HG03558 (cell line): ENCODE results near the gene LNPEP.
A peak's percentile ranks its signal among the peaks of the same experiment; 100 is the strongest.

ENCODE experiments used
- ATAC-seq: cut with Tn5 transposase; IDR thresholded peaks from one replicate; pipeline ENCODE4 v1.9.1; 2021; ENCODE audit warnings: moderate number of reproducible peaks; ENCODE audit not compliant: unreplicated experiment; ENCODE audit errors: extremely low read depth

Gene LNPEP

DNA sequence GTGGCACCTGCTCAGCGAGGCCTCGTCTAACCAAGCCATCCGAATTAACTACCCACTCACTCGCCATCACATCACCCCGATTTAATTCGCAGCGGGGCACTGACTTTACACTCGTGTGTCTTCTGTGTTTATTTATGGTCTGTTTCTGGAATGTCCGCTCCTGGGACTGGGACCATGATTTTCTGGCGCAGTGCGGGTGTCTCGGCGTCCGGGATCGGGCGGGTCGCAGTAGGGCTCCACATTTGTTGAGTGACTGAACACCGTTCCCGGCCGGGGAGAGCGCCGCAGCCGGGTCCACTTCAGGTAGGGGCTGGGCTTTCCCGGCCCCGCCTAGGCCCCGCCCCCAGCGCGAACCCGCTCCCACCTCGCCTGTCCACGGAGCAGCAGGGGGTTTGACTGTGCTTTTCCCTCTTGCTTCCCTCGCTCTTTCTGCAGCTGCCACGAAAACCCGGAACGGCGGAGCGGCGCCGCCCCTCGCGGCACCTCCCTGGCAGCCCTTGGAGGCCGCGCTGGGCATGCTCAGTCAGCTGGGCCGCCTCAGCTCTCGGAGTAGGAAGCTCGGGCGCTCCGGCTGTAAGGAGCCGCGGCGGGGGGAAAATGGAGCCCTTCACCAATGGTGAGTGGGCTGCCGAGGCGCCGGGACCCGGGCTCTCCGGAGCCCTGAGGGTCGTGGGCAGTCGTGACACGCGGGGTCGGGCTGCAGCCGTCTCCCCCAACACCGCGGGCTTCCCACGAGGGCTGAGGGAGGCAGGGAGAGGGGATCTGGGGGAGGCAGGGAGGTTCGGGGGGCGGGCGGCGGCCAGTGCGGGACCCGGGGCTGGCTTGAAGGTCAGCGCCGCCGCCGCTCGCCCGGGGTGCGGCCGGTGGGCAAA lies at the start of gene LNPEP:
LNPEP (plus strand) TSS at position 522 of the 872 bp plus-strand sequence; CDS start at position 598, 76 bp downstream.
- ATAC-seq, result peak; percentile 24

DNA sequence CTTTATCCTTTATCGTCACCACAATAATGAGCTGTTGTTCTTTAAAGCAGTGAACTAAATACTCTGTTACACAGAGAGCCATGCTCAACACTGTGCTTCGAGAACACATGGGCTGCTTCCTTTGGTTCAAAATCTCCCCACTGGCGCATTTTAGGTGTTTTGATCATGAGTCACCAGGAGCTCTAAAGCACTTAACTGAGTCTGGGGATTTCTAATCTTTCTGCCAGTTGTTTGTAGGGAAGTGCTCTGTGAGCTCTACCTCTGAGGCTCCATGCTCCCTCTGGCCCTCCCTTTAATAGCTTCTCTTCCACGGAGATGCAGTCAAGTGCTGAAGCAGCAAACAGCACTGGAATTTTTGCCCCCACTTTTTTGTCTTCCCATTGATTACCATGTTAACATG lies 42.5 kb upstream of the LNPEP start:
- ATAC-seq, result no peak

DNA sequence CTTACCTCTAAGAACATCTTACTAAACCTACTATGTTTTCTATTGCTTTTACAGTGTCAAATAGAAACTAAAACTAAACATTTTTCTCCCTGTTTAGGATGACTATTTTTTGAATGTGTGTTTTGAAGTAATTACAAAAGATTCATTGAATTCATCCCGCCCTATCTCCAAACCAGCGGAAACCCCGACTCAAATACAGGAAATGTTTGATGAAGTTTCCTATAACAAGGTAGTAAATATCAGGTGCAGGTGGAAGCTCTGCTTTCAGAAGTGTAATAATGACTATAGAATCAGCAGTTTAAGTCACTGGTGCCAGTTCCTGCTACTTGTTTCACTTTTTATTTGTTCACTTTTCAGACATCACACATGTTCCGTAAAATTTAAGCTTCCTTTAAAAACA lies 39.6 kb upstream of the LNPEP start:
- no peak for ATAC-seq

DNA sequence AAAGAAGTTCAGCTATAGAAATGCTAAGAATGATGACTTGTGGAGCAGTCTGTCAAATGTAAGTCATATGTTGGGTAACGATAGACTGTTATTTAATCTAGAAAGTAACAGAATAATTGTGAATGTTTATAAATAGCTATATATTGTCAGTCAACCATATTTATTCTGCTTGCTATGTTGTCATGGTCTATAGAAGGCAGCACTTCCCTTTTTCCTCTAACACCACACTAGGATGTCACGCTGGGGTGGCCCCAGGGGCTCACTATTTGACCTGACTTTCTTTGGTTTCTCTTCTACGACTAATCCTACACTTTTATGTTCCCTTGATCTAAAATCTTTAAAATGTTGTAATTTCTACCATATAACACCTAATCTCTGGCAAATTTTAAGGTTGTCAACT lies 39.1 kb upstream of the LNPEP start:
- ATAC-seq, result peak; percentile 90

DNA sequence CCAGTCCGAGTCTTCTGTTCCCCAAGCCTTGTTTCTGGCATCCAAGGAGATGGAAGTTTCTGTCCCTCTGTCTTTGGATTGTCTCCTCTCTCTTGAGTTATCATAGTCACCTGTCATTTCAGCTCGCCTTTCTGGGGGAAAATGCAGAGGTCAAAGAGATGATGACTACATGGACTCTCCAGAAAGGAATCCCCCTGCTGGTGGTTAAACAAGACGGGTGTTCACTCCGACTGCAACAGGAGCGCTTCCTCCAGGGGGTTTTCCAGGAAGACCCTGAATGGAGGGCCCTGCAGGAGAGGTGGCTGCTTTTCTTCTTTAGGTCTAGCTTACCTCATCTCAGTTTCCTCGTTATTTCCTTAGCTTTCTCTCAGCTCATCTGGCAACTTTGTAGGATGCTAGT lies 34.5 kb upstream of the LNPEP start:
- no peak for ATAC-seq

DNA sequence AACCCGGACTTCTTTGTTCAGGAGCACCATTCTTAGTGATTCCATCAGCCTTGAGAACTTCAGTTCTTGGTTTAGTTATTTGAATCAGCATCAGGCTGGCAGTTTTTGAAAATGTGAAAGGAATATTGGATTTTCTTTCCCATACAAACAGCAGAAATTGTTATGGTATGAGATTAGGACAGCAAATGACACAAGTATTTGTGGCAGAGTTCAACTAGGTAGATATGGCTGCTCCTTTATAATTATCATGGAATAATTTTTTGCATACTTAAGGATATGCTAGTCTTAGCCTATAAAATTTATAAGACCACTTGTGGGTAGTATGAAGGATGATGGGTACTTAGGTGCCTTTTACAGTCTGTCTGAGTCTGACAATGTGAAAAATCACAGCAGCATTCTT lies 34.0 kb upstream of the LNPEP start:
- ATAC-seq, result no peak

DNA sequence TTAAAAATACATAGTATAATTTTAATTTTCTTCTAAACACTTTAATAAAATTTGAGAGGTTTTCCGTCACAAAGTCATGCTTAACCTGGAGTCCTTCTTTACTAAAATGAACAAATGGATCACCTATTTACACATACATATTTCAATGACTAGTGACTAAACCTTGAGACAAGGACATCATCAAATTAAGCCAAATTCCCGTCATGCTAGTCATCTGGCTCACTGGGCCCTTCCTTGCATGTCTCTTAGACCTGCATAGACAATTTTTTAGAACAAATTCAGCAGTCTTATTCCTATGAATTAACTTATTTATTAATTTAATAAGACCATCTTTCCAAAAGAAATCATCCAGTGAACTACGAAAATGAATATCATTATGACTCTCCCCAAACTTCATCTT lies 33.0 kb upstream of the LNPEP start:
- ATAC-seq, result no peak

DNA sequence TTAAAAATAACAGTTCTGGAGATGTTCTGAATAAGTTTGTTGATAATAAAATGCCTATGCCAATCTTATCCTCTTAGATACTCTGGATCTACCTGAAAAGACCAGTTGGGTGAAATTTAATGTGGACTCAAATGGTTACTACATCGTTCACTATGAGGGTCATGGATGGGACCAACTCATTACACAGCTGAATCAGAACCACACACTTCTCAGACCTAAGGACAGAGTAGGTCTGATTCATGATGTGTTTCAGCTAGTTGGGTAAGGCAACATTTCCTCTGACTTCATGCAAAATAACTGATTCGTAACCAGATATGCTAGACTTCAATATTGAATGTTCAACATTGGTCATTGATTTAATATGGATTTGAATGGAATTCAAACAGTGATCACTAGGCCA lies 32.6 kb upstream of the LNPEP start:
- ATAC-seq, result no peak

DNA sequence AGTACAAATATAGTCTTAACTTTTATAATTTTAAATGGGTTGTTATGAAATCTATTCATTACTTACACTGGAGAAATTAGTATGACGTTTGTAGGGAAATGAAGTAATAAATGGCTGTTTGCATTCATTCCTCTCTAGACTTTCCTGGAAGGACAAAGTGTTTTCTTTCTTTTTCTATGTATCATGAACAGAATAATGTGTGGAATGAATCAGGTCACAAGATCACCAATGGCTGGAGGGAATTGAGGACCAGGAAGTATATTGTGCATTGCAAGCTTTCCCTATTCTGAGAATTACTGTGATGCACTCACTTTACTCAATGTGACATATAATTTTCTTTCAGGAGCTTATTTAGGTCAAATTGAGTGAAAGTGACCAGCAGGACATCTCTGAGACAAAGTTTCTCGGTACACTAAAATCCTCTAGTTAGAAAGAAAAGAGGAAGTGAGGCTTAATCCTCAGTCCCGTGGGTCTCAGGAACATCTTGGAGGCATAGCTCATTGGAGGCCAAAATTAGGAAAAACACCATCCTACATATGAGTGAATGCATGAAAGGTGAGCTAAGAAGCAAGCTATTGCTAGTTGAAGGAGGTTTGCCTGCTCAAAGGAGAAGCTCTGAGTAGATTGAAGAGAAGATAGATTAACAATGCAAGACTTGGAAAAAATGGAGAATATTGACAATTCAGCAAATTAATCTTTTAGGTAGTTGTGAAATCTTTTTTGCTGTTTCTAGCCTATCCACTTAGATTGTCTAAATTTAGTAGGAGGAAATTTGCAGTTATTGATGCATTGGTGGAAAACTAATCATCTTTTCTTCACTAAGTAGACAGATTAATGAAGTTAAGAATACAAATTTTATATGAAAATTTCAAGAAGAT lies 31.6 kb upstream of the LNPEP start:
- ATAC-seq, result no peak

DNA sequence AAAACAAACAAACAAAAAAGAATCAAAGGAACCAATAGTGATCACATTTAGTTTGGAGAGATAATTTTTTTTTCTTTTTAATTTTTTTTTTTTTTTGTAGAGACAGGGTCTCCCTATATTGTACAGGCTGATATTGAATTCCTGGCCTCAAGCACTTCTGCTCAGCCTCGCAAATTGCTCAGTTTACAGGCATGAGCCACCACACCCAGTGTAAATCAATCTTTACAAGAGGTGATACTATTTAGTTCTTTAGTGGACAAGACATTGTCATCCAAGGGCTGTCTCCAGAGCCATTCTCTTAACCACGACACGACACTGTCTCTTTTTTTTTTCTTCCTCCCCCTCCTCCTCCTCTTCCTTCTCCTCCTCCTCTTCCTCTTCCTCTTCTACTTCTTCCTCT lies 30.0 kb upstream of the LNPEP start:
- ATAC-seq, result no peak

DNA sequence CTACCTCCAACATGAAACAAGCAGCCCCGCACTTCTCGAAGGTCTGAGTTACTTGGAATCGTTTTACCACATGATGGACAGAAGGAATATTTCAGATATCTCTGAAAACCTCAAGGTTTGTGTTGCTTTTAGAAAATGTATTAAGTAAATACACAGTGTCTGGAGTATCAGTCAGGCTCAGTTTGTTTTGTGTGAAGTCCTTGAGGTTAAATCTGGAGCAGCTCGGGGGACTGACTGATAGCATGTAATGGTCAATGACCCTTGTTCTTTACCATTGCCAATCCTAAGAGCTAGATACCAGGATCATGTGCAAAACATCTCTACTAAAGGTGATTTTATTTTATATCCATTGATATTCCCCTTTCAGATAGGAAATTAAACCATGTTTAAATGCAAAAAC lies 26.9 kb upstream of the LNPEP start:
- no peak for ATAC-seq

DNA sequence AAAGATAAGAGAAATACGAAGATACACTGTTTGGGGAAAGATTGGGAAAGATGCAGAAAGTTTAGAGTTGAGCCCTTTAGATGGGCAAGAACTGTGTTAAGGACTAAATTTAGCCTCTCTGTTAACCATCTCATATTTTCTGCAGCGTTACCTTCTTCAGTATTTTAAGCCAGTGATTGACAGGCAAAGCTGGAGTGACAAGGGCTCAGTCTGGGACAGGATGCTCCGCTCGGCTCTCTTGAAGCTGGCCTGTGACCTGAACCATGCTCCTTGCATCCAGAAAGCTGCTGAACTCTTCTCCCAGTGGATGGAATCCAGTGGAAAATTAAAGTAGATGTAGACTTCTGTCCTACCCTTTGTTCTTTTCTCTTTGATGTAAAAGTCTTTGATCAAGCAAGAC lies 26.4 kb upstream of the LNPEP start:
- no peak for ATAC-seq

DNA sequence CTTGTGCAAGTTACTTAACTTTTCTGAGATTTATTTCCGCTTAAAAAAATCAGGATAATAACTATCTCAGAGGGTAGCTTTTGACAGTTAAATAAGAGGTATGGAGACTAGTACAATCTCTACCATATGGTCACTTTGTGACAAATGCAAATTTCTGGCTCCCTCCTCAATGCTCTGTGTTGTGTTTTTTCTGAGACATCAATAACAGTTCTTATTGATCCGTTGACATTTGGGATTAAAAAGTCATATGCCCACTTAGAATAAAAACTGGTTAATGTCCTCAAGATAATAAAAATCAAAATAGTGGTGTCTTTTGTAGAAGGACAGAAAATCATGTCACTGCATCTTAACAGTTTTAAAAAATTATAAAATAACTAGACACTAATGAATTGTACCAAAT lies 24.7 kb upstream of the LNPEP start:
- no peak for ATAC-seq

DNA sequence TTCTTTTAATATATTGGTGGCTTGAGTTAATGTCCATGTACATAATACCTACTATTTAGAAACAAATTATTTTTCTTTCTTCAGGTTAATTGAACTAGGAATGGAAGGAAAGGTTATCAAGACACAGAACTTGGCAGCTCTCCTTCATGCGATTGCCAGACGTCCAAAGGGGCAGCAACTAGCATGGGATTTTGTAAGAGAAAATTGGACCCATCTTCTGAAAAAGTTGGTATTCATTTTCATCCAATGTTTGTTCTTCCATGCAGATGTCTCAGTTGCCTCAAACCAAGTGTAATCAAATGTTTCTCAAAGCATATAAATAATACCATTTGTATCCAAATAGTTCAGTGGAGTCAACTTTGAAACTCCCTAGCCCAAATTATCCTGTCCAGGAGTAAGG lies 22.6 kb upstream of the LNPEP start:
- no peak for ATAC-seq

DNA sequence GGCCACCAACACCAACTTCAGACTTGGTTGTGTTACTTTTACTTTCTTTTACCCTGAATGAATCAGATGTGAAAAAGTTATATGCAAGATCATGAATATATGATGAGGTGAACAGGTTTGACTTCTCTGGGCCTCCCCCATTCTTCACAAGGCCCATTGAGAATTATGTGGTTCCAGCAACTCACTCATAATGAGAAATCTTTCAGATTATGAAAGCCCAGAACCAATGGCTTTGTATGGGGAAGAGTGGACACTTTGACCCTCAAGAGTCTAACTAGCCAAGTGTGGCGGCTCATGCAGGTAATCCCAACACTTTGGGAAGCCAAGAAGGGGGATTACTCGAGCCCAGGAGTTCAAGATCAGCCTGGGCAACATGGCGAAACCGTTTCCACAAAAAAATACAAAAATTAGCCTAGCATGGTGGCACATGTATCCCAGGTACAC lies 16.1 kb upstream of the LNPEP start:
- ATAC-seq, result peak; percentile 67

DNA sequence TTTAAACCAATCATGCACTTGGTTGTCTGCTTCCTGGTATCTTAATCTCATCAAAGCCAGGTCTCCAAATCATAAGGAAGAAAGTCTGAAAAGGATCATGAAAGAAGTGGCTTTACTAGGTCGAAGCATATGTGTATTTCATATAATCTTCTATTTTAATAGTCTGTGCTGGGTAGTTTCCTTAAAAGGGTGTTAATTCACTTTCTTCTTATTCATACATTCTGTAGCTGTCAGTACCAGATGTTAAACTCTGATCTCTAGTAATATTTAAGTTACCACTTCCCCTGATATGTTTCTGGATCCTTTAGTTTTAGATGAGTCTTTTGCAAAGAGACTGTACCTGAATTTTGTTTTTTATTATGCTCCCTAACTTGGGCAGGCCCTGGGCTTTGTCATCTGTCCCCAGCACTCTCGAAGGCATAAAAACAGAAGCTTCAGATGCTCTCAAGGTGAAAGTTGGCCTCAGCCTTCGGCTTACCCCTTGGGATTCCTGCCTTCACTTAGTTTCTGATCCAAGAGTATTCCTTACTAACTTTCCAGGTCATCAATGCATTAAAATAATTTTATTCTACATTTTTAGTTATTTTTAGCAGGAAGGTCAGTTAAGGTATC lies 15.0 kb upstream of the LNPEP start:
- no peak for ATAC-seq

DNA sequence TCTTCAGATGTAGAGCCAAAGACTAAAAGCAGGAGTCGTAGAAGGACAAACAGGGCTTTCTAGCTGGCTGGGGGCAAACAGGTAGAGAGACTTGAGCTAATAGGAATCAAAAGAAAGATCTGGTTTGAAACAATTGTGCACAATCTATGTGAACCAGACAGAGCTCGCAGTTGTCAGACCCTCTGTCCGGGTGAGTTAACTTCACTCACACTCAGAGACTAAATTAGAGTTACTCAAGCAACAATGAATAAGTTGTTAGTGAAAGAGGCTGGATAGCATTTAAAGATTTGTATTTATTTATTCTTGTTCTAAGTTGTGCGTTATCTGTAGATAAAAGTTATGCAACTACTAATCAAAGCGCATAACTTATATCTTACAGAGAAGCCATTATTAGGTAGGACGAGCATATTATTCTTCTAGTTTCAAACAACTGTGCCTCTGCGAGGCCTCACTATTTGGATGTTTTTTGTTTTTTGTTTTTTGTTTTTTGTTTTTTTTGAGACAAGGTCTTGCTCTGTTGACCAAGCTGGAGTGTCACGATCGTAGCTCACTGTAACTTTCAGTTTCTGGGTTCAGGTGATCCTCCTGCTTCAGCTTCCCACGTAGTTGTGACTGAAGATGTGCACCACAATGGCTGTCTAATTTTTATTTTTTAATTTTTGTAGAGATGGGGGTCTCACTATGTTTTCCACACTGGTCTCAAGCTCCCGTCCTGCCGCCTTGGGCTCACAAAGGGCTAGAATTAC lies 13.2 kb upstream of the LNPEP start:
- ATAC-seq, result no peak

DNA sequence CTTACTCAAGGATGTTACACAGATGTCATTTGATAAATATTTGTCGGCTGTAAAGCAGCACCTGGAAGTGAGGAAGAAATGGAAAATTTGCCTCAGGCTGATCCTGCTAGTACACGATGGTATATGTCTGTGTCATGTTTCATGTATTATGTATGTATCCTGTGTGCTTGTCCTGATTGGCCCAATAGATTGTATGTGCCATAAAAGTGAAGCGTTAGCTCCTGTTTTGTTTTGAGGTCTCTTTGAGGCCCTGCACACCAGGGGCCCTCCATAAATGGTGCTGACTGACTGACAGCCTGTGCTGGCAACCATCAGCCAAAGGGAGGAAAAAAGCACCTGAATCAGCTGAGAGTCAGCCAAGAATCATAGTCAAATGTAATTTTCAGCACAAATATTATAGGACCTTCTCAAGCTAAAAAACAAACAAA lies 11.8 kb upstream of the LNPEP start:
- no peak for ATAC-seq

DNA sequence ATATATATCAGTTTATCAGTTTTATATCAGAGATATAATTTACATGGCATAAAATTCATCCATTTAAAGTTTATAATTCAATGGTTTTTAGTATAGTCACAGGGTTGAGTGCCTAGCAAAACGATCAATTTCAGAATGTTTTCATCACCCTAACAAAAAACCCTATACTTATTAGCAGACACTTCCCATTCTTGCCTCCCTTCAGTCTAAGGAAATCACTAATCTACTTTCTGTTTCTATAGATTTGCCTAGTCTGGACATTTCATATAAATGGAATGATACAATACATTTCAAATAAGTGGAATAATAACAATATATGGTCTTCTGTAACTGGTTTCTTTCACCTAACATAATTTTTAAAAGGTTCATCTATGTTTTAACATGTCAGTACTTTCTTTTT lies 9.6 kb upstream of the LNPEP start:
- no peak for ATAC-seq

DNA sequence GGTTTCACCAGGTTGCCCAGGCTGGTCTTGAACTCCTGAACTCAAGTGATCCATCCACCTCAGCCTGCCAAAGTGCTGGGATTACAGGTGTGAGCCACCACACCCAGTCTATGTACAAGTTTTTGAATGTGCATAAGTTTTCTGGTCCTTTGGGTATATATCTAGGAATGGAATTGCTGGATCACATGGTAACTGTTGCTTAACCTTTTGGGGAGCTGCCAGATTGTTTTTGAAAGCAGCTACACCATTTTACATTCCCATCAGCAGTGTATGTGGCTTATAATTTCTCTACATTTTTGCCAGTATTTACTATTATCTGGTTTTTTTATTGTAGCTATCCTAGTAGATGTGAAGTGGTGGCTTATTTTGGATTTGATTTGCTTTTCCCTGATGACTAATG lies 8.9 kb upstream of the LNPEP start:
- no peak for ATAC-seq
